Measurements from ENCODE around the gene MUC12.

- TF ChIP-seq GATA2 (IDR thresholded peaks at IDR 0.05; ENCODE audit: low read depth, low read length) (no peak), GATA3 (IDR thresholded peaks at IDR 0.05; ENCODE audit: low read depth, low read length) (no peak)
These were observed 97.4 kb downstream of the MUC12 start for GRCh38 chr7:101066833-101067177.
